GM12801 (cell line): ENCODE data around the gene NOP53.

Experiments
- TF ChIP-seq, protein P1 (sequence below): IDR thresholded peaks from one replicate; pipeline ENCODE4 v1.5.1; 2011; ENCODE audit warnings: control low read depth; ENCODE audit not compliant: insufficient read length; ENCODE audit errors: extremely low read depth

NOP53 gene

DNA sequence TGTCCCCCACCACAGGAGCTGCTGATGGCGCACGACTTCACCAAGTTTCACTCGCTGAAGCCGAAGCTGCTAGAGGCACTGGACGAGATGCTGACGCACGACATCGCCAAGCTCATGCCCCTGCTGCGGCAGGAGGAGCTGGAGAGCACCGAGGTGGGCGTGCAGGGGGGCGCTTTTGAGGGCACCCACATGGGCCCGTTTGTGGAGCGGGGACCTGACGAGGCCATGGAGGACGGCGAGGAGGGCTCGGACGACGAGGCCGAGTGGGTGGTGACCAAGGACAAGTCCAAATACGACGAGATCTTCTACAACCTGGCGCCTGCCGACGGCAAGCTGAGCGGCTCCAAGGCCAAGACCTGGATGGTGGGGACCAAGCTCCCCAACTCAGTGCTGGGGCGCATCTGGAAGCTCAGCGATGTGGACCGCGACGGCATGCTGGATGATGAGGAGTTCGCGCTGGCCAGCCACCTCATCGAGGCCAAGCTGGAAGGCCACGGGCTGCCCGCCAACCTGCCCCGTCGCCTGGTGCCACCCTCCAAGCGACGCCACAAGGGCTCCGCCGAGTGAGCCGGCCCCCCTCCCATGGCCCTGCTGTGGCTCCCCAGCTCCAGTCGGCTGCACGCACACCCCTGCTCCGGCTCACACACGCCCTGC lies 4.4 kb upstream of the NOP53 start:
- TF ChIP-seq, protein P1, sequence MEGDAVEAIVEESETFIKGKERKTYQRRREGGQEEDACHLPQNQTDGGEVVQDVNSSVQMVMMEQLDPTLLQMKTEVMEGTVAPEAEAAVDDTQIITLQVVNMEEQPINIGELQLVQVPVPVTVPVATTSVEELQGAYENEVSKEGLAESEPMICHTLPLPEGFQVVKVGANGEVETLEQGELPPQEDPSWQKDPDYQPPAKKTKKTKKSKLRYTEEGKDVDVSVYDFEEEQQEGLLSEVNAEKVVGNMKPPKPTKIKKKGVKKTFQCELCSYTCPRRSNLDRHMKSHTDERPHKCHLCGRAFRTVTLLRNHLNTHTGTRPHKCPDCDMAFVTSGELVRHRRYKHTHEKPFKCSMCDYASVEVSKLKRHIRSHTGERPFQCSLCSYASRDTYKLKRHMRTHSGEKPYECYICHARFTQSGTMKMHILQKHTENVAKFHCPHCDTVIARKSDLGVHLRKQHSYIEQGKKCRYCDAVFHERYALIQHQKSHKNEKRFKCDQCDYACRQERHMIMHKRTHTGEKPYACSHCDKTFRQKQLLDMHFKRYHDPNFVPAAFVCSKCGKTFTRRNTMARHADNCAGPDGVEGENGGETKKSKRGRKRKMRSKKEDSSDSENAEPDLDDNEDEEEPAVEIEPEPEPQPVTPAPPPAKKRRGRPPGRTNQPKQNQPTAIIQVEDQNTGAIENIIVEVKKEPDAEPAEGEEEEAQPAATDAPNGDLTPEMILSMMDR, result no peak

DNA sequence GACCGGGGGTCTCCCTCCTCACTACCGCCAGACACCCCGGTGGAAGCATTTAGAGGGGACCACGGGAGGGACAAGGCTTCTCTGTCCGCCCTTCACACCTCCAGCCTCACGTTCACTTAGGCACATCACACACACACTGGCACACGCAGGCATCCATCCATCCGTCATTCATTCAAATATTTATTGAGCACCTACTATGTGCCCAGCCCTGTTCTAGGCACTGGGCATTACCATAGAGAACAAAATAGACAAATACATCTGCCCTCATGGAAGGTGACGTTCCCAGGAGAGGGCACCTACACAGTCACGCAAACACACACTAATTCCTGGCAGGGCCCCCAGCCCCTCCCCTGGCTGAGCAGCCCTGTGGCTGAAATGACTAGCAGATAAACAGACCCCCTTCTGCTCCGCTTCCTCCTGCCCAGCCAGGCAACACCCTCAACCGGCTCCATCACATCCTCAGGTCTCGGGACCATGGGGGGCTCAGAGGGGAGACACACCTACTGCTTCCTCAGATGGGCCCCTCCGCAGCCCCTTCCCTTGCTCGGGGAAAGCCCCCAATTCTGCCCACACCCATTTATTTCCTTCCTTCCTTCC lies 3.7 kb upstream of the NOP53 start:
- TF ChIP-seq, protein P1, result no peak

DNA sequence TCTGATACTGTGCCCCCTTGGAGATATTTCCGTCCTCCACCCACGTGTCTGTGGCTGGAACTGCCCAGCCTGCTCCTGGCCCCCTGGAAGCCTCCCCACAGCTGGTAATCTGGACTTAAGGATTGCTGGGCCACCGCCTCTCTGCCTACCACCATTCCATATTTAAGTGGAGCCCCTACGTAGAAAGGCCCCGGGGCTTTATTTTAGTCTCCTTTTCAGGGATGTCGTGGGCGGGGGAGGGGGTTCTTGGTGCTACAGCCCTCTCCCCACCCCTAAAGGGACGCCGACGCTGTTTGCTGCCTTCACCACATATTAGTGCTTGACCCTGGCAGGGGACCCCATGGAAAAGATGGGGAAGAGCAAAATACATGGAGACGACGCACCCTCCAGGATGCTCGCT lies 2.7 kb upstream of the NOP53 start:
- TF ChIP-seq, protein P1, result no peak

DNA sequence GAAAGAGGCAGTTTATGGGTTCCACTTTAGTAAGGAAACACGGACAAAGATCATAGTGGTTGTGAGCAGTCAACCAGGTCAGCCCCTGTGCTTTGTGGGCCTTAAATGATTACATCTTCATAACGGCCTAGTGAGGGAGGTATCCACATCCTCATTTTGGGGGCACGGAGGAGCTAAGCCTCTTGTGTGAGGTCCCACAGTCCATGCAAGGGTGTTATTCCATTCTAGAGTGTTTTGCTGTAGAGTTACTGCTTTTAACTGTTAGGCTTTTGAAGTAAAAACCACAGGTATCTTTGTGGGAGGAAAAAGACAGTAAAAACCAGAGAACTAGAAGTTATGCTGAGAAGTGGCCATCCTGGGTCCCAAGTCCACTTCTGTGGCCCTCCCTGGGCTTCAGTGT lies 4.0 kb downstream of the NOP53 start:
- TF ChIP-seq, protein P1, result no peak

DNA sequence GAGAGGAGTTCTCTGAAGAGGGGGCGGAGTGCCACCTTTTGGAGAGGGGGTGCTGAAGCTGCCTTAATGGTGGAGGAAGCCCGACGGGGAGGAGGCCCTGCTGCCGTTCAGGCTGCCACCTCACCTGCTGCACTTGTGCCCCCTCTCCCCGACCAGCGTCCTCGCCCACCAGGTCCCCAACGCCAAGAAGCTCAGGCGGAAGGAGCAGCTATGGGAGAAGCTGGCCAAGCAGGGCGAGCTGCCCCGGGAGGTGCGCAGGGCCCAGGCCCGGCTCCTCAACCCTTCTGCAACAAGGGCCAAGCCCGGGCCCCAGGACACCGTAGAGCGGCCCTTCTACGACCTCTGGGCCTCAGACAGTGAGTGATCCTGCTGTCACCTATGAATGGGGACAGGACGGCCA lies 5.4 kb downstream of the NOP53 start:
- TF ChIP-seq, protein P1, result no peak

DNA sequence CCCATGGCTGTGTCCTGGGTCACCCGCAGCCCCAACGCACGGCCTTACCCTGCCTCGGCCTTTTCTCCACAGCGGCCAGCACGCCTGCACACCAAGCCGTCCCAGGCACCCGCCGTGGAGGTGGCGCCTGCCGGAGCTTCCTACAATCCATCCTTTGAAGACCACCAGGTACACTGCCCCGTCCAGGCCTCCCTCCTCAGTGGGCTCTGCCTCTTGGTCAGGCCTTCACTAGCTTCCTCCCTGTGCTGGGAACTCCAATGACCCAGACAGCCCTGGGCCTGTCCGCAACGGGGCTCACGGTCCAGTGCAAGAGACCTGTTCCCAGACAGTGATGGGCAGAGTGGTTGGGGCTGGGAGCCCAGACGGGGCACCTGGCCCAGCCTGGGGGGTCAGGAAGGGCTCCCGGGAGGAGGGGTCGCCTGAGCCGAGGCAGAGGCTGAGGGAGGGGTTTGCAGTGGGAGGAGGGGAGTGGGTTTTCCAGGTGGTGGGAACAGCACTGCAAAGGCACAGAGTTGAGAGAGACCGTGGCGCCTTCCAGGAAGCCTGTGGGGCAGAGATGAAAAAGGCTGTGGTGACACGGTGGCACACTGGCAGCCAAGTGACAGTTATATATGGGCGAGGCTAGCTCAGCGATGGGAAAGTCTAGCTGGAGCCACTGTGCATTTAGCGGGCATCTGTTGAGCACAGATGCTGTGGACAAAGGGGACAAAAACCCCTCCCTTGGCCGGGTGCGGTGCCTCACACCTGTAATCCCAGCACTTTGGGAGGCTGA lies 7.3 kb downstream of the NOP53 start:
- TF ChIP-seq, protein P1, result no peak

DNA sequence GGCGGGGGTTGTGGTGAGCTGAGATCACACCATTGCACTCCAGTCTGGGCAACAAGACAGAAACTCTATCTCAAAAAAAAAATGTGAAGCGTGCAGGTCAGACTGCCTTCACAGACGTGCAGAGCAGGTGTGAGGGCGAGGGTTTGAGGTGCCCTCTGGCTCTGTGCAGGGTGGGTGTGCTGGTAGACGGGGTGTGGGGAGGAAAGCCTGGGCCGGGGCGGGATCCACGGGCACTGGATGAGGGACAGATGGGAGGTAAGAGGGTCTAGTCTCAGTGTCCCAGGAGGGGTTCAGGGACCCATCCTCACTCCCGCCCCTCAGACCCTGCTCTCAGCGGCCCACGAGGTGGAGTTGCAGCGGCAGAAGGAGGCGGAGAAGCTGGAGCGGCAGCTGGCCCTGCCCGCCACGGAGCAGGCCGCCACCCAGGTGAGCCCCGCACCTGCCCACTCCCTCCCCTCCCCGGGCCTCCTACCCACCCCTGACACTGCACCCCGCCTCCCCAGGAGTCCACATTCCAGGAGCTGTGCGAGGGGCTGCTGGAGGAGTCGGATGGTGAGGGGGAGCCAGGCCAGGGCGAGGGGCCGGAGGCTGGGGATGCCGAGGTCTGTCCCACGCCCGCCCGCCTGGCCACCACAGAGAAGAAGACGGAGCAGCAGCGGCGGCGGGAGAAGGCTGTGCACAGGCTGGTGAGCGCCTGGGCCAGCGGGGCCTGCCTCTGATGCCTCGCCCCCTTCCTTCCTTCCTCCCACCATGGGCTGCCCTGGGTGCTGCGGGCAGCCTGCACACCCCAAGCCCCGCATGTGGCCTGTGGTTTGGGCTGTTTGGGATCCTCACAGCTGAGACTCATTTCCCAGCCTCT lies 9.1 kb downstream of the NOP53 start:
- TF ChIP-seq, protein P1, result no peak
